ENCODE results near the gene CPEB3. TPM values are rescaled to one million over a fixed set of nuclear protein-coding genes. Genes with fewer than 3 reads are reported as not detected.

CPEB3 gene
- total RNA-seq, 1 donor from 2014 or later, result 6.9 TPM

DNA sequence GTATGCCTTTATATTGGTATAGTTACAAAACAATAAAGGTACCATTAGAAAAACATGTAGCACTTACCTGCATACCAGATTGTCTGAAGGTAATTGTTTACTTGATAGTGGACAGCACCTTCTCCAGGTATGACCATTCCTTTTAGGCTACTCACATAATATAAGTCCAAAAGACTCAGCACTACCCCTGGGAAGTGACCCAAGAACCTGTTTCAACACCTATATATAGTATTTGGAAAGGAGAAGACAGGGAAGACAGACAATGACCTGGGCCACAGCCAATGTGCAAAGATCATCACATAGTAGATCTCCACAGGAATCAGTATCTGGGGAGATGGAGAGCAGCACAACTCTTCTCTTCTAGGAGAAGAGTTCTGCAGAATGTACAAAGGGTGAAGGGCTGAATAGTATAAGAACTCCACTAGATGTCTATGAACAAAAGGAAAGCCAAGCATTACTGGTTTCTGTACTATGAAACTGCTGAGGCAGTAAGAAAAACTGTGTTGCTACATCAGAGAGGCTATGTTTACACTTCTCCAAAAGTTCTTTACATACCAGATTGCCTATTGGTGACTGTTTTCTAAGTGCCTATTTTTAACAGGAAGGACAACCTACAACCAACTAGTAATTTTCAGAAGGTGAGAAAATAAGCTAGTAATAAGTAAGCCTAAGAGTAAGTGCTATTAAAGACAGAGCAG lies 208.1 kb downstream of the CPEB3 start:
- H3K4me1 ChIP-seq, result peaks cover 11% of the 10 kb centered on the region
- no peaks in the 10 kb centered on the region for H3K27me3 ChIP-seq (ENCODE audit: low read depth)
- ATAC-seq, result peak; percentile 54 to 65
- H3K27ac ChIP-seq, result no peak overlapping the region
- no peak for TF ChIP-seq CTCF (IDR thresholded peaks at IDR 0.05)
- intact Hi-C loops (cut with DNase I), result loop anchor here (10.0 kb wide), 1 partner anchor 352 kb away; no protein-coding TSS in a partner anchor
- no peak for DNase-seq
- peaks cover 29% of the 10 kb centered on the region for H3K36me3 ChIP-seq
- H3K4me3 ChIP-seq, result no peak overlapping the region
- no peaks in the 10 kb centered on the region for H3K9me3 ChIP-seq

- ATAC-seq, result no peak
- TF ChIP-seq CTCF (IDR thresholded peaks at IDR 0.05), result no peak
- Histone ChIP-seq H3K4me1 (peaks cover 11% of the 10 kb centered on the region), H3K27me3 (ENCODE audit: low read depth) (no peaks in the 10 kb centered on the region), H3K27ac (no peak overlapping the region), H3K9me3 (no peaks in the 10 kb centered on the region), H3K36me3 (peaks cover 29% of the 10 kb centered on the region), H3K4me3 (no peak overlapping the region)
- intact Hi-C loops (cut with DNase I), result loop anchor here (10.0 kb wide), 1 partner anchor 353 kb away; no protein-coding TSS in a partner anchor
- DNase-seq, result no peak
Measured at GRCh38 chr10:92081641-92082040, 209.2 kb downstream of the CPEB3 start.

GRCh38 chr10:92080244-92080643 lies 210.6 kb downstream of the CPEB3 start:
- Histone ChIP-seq H3K4me3 (no peak overlapping the region), H3K27ac (no peak overlapping the region), H3K4me1 (peaks cover 11% of the 10 kb centered on the region), H3K36me3 (peaks cover 29% of the 10 kb centered on the region), H3K9me3 (no peaks in the 10 kb centered on the region), H3K27me3 (ENCODE audit: low read depth) (no peaks in the 10 kb centered on the region)
- no peak for TF ChIP-seq CTCF (IDR thresholded peaks at IDR 0.05)
- DNase-seq, result no peak
- intact Hi-C loops (cut with DNase I), result loop anchor here (10.0 kb wide), 1 partner anchor 355 kb away; no protein-coding TSS in a partner anchor
- no peak for ATAC-seq

GRCh38 chr10:92079003-92079402 lies 211.9 kb downstream of the CPEB3 start:
- H3K4me3 ChIP-seq, result no peak overlapping the region

DNA sequence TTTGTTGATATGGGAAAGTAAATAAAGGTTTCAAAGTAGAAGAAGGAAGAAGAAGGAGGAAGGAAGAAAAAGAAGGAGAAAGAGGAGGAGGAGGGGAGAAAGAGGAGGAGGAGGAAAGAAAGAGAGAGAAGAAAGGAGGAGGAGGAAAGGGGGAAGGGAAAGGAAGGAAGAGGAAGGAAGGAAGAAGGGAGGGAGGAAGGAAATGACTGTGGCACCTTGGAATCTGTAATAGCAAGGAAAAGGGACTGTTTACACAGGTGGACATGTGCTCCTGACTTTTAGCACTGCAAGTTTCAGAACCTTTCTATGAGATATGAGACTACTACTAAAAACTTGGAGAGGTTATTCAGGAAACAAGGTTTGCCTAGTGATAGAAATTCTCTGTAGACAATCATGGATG lies 214.2 kb downstream of the CPEB3 start:
- H3K4me1 ChIP-seq, result no peaks in the 10 kb centered on the region
- no peak overlapping the region for H3K27ac ChIP-seq
- no peaks in the 10 kb centered on the region for H3K9me3 ChIP-seq
- no peaks in the 10 kb centered on the region for H3K27me3 ChIP-seq (ENCODE audit: low read depth)
- H3K36me3 ChIP-seq, result peaks cover 35% of the 10 kb centered on the region
- DNase-seq (no peak), ATAC-seq (no peak)
- no peak overlapping the region for H3K4me3 ChIP-seq
- intact Hi-C loops (cut with DNase I), result no loop called here
- TF ChIP-seq CTCF (IDR thresholded peaks at IDR 0.05), result no peak

More at GRCh38 chr10:92079003-92079402, 211.9 kb downstream of the CPEB3 start:
- DNase-seq, result no peak
- Histone ChIP-seq H3K4me1 (peaks cover 11% of the 10 kb centered on the region), H3K9me3 (no peaks in the 10 kb centered on the region), H3K36me3 (peaks cover 29% of the 10 kb centered on the region), H3K27me3 (ENCODE audit: low read depth) (no peaks in the 10 kb centered on the region), H3K27ac (no peak overlapping the region)
- intact Hi-C loops (cut with DNase I), result no loop called here
- TF ChIP-seq CTCF (IDR thresholded peaks at IDR 0.05), result no peak
- ATAC-seq, result no peak

All from lower lobe of right lung (tissue), 2 donors.